Kidney (tissue), 14 donors: ENCODE measurements around the gene AR. TPM values are rescaled to one million over a fixed set of nuclear protein-coding genes. Genes with fewer than 3 reads are reported as not detected.

Experiments
- DNase-seq, 5 donors: peaks; one replicate each; pipeline ENCODE4 v3.0.0-alpha.2; 2013 to 2020
- FAIRE-seq: peaks from 2 replicates; lab custom pipeline; 2012; peaks lifted over from hg19 to GRCh38; lab: Jason Lieb, UNC
- H3K27ac ChIP-seq, 2 donors: one replicate each; pipeline ENCODE4 v1.7.0; 2013; ENCODE audit warnings: low read depth in 2 of 2, low read length in 2 of 2, inconsistent platforms in 1 of 2
- H3K27me3 ChIP-seq: one replicate; pipeline ENCODE4 v1.7.1; 2013; ENCODE audit warnings: low read length, inconsistent platforms; ENCODE audit not compliant: control insufficient read depth, insufficient read depth
- H3K36me3 ChIP-seq, 3 donors: one replicate each; pipeline versions ENCODE4 v1.7.0 to v1.7.1; 2013; ENCODE audit warnings: low read length in 3 of 3, control low read depth in 1 of 3, inconsistent platforms in 1 of 3; ENCODE audit not compliant: insufficient read depth in 3 of 3, control insufficient read depth in 2 of 3
- H3K4me1 ChIP-seq, 3 donors: one replicate each; pipeline versions ENCODE4 v1.7.0 to v1.7.1; 2013; ENCODE audit warnings: low read length in 3 of 3, inconsistent platforms in 1 of 3, low read depth in 1 of 3; ENCODE audit not compliant: control insufficient read depth in 2 of 3, insufficient read depth in 2 of 3
- H3K4me3 ChIP-seq, 3 donors: one replicate each; pipeline versions ENCODE4 v1.7.0 to v1.8.1; 2013; ENCODE audit warnings: low read length in 3 of 3, control low read depth in 1 of 3, inconsistent platforms in 1 of 3
- H3K9ac ChIP-seq, 3 donors: one replicate each; pipeline versions ENCODE4 v1.7.0 to v1.7.1; 2013; ENCODE audit warnings: low read length in 3 of 3, control low read depth in 1 of 3, inconsistent platforms in 1 of 3
- H3K9me3 ChIP-seq, 3 donors: one replicate each; pipeline versions ENCODE4 v1.7.0 to v1.7.1; 2013; ENCODE audit warnings: low read length in 3 of 3, control low read depth in 1 of 3, inconsistent platforms in 1 of 3; ENCODE audit not compliant: control insufficient read depth in 2 of 3, insufficient read depth in 1 of 3
- intact Hi-C: fragments of 100-400 bp; cut with DNase I; formaldehyde crosslinking; loops from one replicate; pipeline ENCODE4 v1.11.1; 2022
- polyA plus RNA-seq: library from polyadenylated mRNA; stranded (reverse); fragments of 350-450 nt; fragmentation: Illumina TruSeq; extraction: RNeasy Lipid Tissue Mini Kit (QIAGEN cat#74804); gene quantifications from one replicate; pipeline ENCODE4 v1.2.3, GENCODE V29; 2014; ENCODE audit warnings: low read depth, low replicate concordance; ENCODE audit not compliant: insufficient read depth
- total RNA-seq: library from RNA; stranded (reverse); fragmentation: NEBNext Ultra II Directional; extraction: Animal tissue kit (Norgen Biotek cat#: 25700); gene quantifications from one replicate; pipeline ENCODE4 v1.2.1, GENCODE V29; 2021
- TF ChIP-seq, protein P1 (sequence below): IDR thresholded peaks from 3 replicates; pipeline ENCODE4 v1.5.1; 2012; ENCODE audit warnings: mild to moderate bottlenecking, moderate library complexity, borderline replicate concordance; ENCODE audit not compliant: insufficient read depth; ENCODE audit errors: extremely low read depth
- donor health status: control.
- donor health status: control.
- donor health status: control.
- donor health status: control.
- donor health status: control.
- donor health status: DM: yes; HTN: yes; CAD: no.
- donor health status: Normal renal cell carcinoma (clear cell type).

The AR gene
- total and polyA plus RNA-seq, 2 donors from 2014 or later: 1.6 to 13.6 TPM

DNA sequence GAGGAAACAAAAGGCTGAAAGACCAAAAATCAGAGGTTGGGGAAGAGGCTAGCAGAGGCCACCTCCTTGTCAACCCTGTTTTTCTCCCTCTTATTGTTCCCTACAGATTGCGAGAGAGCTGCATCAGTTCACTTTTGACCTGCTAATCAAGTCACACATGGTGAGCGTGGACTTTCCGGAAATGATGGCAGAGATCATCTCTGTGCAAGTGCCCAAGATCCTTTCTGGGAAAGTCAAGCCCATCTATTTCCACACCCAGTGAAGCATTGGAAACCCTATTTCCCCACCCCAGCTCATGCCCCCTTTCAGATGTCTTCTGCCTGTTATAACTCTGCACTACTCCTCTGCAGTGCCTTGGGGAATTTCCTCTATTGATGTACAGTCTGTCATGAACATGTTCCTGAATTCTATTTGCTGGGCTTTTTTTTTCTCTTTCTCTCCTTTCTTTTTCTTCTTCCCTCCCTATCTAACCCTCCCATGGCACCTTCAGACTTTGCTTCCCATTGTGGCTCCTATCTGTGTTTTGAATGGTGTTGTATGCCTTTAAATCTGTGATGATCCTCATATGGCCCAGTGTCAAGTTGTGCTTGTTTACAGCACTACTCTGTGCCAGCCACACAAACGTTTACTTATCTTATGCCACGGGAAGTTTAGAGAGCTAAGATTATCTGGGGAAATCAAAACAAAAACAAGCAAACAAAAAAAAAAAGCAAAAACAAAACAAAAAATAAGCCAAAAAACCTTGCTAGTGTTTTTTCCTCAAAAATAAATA lies 179.9 kb downstream of the AR start:
- intact Hi-C loops: no loop called here
- H3K9me3 ChIP-seq: no peaks in the 10 kb centered on the region
- FAIRE-seq (no peak), DNase-seq (no peak)
- H3K27ac ChIP-seq: no peak overlapping the region
- peaks cover 0 to 2% (median 0%) of the 10 kb centered on the region in 3 donors for H3K36me3 ChIP-seq
- H3K27me3 ChIP-seq: no peaks in the 10 kb centered on the region
- H3K4me3 ChIP-seq: no peak overlapping the region
- TF ChIP-seq, protein P1, sequence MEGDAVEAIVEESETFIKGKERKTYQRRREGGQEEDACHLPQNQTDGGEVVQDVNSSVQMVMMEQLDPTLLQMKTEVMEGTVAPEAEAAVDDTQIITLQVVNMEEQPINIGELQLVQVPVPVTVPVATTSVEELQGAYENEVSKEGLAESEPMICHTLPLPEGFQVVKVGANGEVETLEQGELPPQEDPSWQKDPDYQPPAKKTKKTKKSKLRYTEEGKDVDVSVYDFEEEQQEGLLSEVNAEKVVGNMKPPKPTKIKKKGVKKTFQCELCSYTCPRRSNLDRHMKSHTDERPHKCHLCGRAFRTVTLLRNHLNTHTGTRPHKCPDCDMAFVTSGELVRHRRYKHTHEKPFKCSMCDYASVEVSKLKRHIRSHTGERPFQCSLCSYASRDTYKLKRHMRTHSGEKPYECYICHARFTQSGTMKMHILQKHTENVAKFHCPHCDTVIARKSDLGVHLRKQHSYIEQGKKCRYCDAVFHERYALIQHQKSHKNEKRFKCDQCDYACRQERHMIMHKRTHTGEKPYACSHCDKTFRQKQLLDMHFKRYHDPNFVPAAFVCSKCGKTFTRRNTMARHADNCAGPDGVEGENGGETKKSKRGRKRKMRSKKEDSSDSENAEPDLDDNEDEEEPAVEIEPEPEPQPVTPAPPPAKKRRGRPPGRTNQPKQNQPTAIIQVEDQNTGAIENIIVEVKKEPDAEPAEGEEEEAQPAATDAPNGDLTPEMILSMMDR: no peak
- H3K4me1 ChIP-seq: peaks cover 0 to 2% (median 0%) of the 10 kb centered on the region in 3 donors
- H3K9ac ChIP-seq: no peak overlapping the region

DNA sequence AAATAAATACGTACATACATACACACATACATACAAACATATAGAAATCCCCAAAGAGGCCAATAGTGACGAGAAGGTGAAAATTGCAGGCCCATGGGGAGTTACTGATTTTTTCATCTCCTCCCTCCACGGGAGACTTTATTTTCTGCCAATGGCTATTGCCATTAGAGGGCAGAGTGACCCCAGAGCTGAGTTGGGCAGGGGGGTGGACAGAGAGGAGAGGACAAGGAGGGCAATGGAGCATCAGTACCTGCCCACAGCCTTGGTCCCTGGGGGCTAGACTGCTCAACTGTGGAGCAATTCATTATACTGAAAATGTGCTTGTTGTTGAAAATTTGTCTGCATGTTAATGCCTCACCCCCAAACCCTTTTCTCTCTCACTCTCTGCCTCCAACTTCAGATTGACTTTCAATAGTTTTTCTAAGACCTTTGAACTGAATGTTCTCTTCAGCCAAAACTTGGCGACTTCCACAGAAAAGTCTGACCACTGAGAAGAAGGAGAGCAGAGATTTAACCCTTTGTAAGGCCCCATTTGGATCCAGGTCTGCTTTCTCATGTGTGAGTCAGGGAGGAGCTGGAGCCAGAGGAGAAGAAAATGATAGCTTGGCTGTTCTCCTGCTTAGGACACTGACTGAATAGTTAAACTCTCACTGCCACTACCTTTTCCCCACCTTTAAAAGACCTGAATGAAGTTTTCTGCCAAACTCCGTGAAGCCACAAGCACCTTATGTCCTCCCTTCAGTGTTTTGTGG lies 180.7 kb downstream of the AR start:
- H3K27ac ChIP-seq: no peak overlapping the region
- no peak for FAIRE-seq

DNA sequence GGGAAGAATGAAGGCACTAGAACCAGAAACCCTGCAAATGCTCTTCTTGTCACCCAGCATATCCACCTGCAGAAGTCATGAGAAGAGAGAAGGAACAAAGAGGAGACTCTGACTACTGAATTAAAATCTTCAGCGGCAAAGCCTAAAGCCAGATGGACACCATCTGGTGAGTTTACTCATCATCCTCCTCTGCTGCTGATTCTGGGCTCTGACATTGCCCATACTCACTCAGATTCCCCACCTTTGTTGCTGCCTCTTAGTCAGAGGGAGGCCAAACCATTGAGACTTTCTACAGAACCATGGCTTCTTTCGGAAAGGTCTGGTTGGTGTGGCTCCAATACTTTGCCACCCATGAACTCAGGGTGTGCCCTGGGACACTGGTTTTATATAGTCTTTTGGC lies 181.7 kb downstream of the AR start:
- Histone ChIP-seq H3K36me3 (peaks cover 0 to 2% (median 0%) of the 10 kb centered on the region in 3 donors), H3K27ac (no peak overlapping the region), H3K4me3 (no peak overlapping the region), H3K4me1 (peaks cover 0 to 1% (median 0%) of the 10 kb centered on the region in 3 donors), H3K27me3 (no peaks in the 10 kb centered on the region), H3K9me3 (no peaks in the 10 kb centered on the region), H3K9ac (no peak overlapping the region)
- DNase-seq: no peak
- intact Hi-C loops: no loop called here
- TF ChIP-seq, protein P1: no peak
- FAIRE-seq: no peak

More for the DNA sequence above, 180.7 kb downstream of the AR start:
- Histone ChIP-seq H3K4me1 (peaks cover 0 to 2% (median 0%) of the 10 kb centered on the region in 3 donors), H3K27me3 (no peaks in the 10 kb centered on the region), H3K36me3 (peaks cover 0 to 2% (median 0%) of the 10 kb centered on the region in 3 donors), H3K4me3 (no peak overlapping the region), H3K9me3 (no peaks in the 10 kb centered on the region), H3K9ac (no peak overlapping the region)
- intact Hi-C loops: no loop called here
- DNase-seq: no peak
- TF ChIP-seq, protein P1: no peak
